KMS-11 (cell line): ENCODE results near the gene CLRN1.
A peak's percentile ranks its signal among the peaks of the same experiment; 100 is the strongest.

ENCODE experiments used
- H2AFZ ChIP-seq: fragments of 200-600 bp; sonication (generic); 2 replicates; pipeline ENCODE4 v1.6.1; 2016; ENCODE audit warnings: antibody characterized with exemption, mixed run types, low read depth
- H3K27ac ChIP-seq: fragments of 200-600 bp; sonication (generic); 2 replicates; pipeline ENCODE4 v1.6.1; 2016; ENCODE audit warnings: mild to moderate bottlenecking, mixed run types
- H3K27me3 ChIP-seq: fragments of 200-600 bp; sonication (generic); 2 replicates; pipeline ENCODE4 v1.6.1; 2017; ENCODE audit warnings: mild to moderate bottlenecking, low read depth, mixed run types, moderate library complexity; ENCODE audit not compliant: insufficient read depth
- H3K36me3 ChIP-seq: fragments of 200-600 bp; sonication (generic); 2 replicates; pipeline ENCODE4 v1.6.1; 2017; ENCODE audit warnings: mild to moderate bottlenecking, mixed run types; ENCODE audit not compliant: insufficient read depth
- H3K4me1 ChIP-seq: fragments of 200-600 bp; sonication (generic); 2 replicates; pipeline ENCODE4 v1.6.1; 2016; ENCODE audit warnings: mild to moderate bottlenecking, low read depth, mixed run types; ENCODE audit not compliant: poor library complexity, severe bottlenecking
- H3K4me2 ChIP-seq: fragments of 200-600 bp; sonication (generic); 2 replicates; pipeline ENCODE4 v1.7.0; 2016; ENCODE audit warnings: mild to moderate bottlenecking, mixed run types
- H3K4me3 ChIP-seq: fragments of 200-600 bp; sonication (generic); IDR thresholded peaks from 2 replicates; pipeline ENCODE4 v1.6.1; 2017; ENCODE audit warnings: low read depth, low read length, mixed read lengths; ENCODE audit not compliant: insufficient read depth
- H3K79me2 ChIP-seq: fragments of 200-600 bp; sonication (generic); 2 replicates; pipeline ENCODE4 v1.6.1; 2016; ENCODE audit warnings: low read depth, mixed run types; ENCODE audit not compliant: insufficient read depth
- H3K9ac ChIP-seq: fragments of 200-600 bp; sonication (generic); 2 replicates; pipeline ENCODE4 v1.6.1; 2016; ENCODE audit warnings: mild to moderate bottlenecking, mixed run types
- H4K20me1 ChIP-seq: fragments of 200-600 bp; sonication (generic); 2 replicates; pipeline ENCODE4 v1.6.1; 2016; ENCODE audit warnings: mild to moderate bottlenecking, mixed run types; ENCODE audit not compliant: insufficient read depth
- CTCF ChIP-seq: fragments of 200-600 bp; sonication (generic); conservative IDR thresholded peaks from 2 replicates; pipeline ENCODE4 v1.6.1; 2017; ENCODE audit warnings: low read depth, mild to moderate bottlenecking, antibody characterized with exemption, low read length, moderate library complexity, mixed read lengths

CLRN1 gene

DNA sequence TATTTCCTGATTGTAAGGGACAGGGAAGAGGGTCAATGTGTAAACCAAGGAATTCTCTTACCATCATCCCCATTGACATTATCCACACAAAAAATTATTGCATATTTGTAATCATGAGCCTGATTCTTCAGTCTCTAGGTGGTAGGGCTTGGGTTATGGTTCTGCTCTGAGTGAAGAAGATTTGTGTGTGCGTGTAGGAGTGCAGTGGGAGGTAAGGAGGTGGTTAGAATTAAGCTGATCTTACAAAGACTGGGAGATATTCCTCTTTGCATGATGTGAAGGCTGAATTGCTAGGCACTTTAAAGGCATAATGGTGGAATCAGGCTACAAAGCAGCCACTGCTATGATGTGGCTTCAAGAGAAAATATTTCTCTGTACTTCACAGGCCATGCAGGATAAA lies 44.3 kb downstream of the CLRN1 start:
- H3K27me3 ChIP-seq, result no peaks in the 10 kb centered on the region
- no peaks in the 10 kb centered on the region for H3K36me3 ChIP-seq
- no peaks in the 10 kb centered on the region for H3K79me2 ChIP-seq
- no peak overlapping the region for H3K9ac ChIP-seq
- H4K20me1 ChIP-seq, result no peaks in the 10 kb centered on the region
- TF ChIP-seq CTCF, result no peak
- peaks cover 7% of the 10 kb centered on the region for H3K4me1 ChIP-seq
- H3K4me3 ChIP-seq, result no peak overlapping the region
- no peak overlapping the region for H3K27ac ChIP-seq
- H3K4me2 ChIP-seq, result no peak overlapping the region
- no peak overlapping the region for H2AFZ ChIP-seq

DNA sequence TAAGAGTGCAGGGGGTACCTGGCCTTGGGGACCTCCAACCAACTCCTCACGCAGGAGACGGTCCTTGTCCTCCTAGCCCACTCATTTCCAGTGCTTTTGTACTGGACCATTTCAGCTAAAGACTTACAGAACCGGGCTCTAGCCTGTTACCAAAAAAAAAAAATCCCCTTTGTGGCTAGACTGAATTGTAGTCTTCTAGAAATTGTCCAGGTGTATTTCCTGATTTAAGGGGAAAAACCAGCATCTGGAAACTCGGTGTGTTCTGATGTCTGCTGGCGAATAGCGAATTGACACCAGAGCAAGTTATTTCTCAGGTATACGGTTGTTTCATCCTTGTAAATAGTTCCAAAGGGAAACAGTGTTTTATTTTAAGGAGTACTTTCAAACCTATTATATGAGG lies 46.2 kb downstream of the CLRN1 start:
- Histone ChIP-seq H3K27me3 (no peaks in the 10 kb centered on the region), H3K79me2 (no peaks in the 10 kb centered on the region), H3K4me2 (peak overlapping the region; percentile 56; the same call in 1 of the 2 replicates), H3K27ac (no peak overlapping the region), H3K4me1 (peaks cover 7% of the 10 kb centered on the region), H2AFZ (peak overlapping the region; percentile 60; the same call in 1 of the 2 replicates), H3K36me3 (no peaks in the 10 kb centered on the region), H4K20me1 (no peaks in the 10 kb centered on the region), H3K9ac (no peak overlapping the region), H3K4me3 (peak overlapping the region; percentile 57)
- TF ChIP-seq CTCF, result no peak

- Histone ChIP-seq H3K4me2 (peak overlapping the region; percentile 56), H3K79me2 (no peaks in the 10 kb centered on the region), H2AFZ (peak overlapping the region; percentile 60), H3K36me3 (no peaks in the 10 kb centered on the region), H3K4me1 (peaks cover 7% of the 10 kb centered on the region), H3K4me3 (peak overlapping the region; percentile 57), H4K20me1 (no peaks in the 10 kb centered on the region), H3K9ac (no peak overlapping the region), H3K27ac (no peak overlapping the region), H3K27me3 (no peaks in the 10 kb centered on the region)
- peak; percentile 94 for TF ChIP-seq CTCF
These were observed 46.8 kb downstream of the CLRN1 start for GRCh38 chr3:150925751-150926201.

- H3K9ac ChIP-seq, result no peak overlapping the region
- no peaks in the 10 kb centered on the region for H3K79me2 ChIP-seq
- peaks cover 7% of the 10 kb centered on the region for H3K4me1 ChIP-seq
- no peak overlapping the region for H3K27ac ChIP-seq
- TF ChIP-seq CTCF, result no peak
- H2AFZ ChIP-seq, result no peak overlapping the region
- no peaks in the 10 kb centered on the region for H3K27me3 ChIP-seq
- no peaks in the 10 kb centered on the region for H4K20me1 ChIP-seq
- no peak overlapping the region for H3K4me2 ChIP-seq
- no peak overlapping the region for H3K4me3 ChIP-seq
- H3K36me3 ChIP-seq, result no peaks in the 10 kb centered on the region
These were observed 49.9 kb downstream of the CLRN1 start for GRCh38 chr3:150922611-150923010.

DNA sequence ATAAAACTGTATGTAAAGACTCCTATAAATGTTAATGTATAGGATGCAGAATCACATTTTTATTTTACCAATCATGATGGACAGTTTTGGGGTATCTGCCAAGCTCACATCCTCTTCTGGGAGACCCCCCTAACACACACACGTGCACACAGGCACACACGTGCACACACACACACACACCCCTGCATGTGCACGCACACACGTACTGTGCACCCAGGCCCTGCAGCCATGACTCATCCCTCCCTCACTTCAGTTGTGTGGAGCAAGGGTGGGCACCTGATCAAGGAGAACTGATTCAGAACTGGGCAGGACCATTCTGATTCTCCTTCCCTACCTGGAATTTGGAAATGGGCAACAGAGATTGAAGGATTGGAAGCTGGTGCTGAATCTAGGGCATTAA lies 51.3 kb downstream of the CLRN1 start:
- Histone ChIP-seq H2AFZ (no peak overlapping the region), H3K79me2 (no peaks in the 10 kb centered on the region), H4K20me1 (no peaks in the 10 kb centered on the region), H3K27ac (no peak overlapping the region), H3K4me2 (no peak overlapping the region), H3K4me3 (no peak overlapping the region), H3K27me3 (no peaks in the 10 kb centered on the region), H3K36me3 (no peaks in the 10 kb centered on the region), H3K4me1 (peaks cover 5% of the 10 kb centered on the region), H3K9ac (no peak overlapping the region)
- TF ChIP-seq CTCF, result no peak
